Activated T-cell treated with anti-CD3 and anti-CD28 coated beads, Interleukin-2, amount 50 U/mL, for 48 hours (primary cell): Measurements from ENCODE around the gene RRP1.

ENCODE experiments used
- DNase-seq, 2 experiments: peaks; one replicate each; pipeline ENCODE4 v3.0.0-alpha.2; 2020

Gene RRP1

DNA sequence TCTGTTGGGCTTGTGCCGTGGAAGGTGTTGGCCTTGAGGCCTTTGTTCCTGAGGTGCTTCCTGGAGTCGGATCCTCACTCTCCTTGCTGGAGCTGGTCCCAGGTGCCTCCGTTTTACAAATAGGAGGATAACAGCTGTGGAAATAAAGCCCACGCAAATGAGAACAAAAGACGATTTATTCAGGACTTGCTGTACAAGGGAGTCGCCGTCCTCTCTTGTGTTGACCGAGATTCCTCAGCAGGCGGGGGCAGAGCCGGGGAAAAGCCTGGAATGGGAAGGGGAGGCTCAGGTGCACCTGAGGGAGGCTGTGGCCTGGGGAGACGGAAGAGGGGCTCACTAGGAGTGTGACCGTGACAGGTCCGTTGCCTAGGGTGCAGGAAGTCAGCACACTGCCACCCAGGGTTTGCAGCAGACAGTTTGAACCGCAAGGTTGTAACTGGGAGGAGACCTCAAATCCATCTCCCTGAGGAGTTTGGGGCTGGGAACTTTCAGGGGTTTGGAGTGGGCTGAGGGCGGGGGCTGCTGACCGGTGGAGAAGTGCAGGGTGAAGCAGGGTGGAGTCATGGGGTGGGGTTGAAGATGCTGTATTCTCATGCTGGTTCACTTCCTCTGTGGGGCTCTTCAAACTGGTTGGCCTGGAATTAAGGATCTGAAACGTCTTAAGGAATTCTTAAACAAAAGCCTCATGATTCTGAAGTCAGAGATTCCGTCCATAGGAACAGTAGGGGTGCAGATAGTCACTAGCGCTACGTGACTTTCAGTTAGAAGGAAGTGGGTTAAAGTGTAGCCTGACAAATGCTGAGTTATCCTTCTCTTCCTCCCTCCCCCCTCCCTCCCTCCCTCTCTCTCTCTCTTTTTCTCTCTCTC is 10.7 kb upstream of the RRP1 start:
- DNase-seq: peak in 1 of 2 experiments; percentile 31

- DNase-seq: no peak
Observed at GRCh38 chr21:43779660-43780059, 9.7 kb upstream of the RRP1 start.

DNA sequence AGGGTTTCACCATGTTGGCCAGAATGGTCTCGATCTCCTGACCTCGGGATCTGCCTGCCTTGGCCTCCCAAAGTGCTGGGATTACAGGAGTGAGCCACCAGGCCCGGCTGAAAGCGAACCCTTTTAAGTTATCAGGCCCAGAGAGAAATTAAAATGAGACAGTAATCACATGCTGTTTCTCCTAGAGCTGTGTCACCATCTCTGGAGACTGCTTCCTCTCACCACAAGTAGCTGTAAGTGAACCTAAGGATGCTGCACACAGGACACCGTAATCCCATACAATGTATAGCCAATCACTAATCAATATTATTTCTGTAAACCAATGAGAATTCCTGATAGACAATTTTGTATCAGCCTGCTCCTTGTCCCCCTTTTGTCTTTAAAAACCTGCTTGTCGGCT is 7.5 kb upstream of the RRP1 start:
- no peak for DNase-seq

DNA sequence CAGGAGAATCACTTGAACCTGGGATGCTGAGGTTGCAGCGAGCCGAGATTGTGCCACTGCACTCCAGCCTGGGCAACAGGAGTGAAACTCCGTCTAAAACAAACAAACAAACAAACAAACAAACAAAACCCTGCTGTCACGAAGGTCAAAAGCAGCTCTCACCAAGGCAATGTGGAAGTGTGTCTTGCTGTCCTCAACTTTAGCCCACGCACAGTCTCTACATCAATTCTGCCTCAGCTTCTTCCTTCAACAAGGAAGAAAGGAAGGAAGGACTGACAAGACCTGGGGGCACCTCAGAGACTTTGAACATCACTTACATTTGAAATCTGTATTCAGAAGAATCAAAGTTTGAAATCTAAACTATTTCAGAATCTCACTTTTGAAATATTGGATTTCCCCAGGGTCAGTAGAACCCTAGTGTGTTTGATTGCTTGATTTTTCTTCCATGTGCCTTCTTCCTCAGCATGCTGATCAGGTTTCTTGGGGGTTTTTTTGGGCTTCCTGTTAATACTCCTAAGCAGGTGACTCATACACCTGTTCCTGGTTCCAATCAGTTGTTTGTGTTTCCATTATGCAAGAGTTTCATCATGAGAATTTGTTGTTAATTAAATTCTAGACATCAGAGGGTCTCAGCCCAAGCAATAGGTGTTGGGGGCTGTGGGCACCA is 6.8 kb upstream of the RRP1 start:
- no peak for DNase-seq

DNA sequence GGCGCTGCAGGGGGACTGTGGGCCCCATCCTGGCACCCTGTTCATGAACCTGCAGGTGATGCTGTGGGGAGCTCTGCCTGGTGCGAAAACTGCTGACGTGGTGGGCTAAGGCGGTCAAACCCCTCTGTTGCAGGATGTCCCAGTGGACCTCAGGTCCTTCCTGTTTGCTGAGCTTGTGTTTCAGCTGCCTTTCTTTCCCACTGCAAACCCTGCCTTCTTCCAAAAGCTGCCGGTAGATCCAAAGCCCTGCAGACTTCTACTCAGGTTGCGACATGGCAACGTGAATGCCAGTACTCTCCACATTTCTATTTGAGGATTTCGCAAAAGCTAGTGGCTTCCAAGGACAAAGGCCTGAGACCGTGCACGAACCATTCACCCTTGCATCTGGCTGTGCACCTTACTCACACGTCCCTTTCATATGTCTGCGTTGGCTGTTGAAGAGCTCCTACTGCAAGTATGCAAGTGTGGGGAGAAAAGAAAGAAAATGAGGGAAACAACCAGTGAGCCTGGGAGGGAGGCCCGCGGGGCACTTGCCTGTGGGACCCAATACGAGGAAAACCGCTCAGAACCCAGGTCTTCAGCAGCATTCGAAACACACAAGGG is 6.2 kb upstream of the RRP1 start:
- DNase-seq: peak in 1 of 2 experiments; percentile 29

- no peak for DNase-seq
Observed at GRCh38 chr21:43785134-43785533, 4.2 kb upstream of the RRP1 start.

DNA sequence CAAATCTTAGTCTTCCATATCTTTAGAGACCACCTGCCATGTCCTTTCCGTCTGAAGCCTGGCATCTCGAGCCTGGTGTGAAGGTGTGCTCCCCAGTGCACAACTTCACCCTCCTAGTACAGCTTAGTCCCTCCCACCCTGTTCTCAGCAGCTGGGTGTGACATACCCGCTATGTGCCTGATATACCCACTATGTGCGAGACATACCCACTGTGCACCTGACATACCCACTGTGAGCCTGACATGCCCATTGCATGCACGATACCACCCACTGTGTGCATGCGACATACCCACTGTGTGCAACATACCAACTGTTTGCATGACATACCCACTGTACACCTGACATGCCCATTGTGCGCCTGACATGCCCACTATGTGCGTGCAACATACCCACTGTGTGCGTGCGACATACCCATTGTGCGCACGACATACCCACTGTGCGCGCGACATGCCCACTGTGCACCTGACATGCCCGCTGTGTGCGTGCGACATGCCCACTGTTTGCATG is 3.0 kb upstream of the RRP1 start:
- DNase-seq: no peak

DNA sequence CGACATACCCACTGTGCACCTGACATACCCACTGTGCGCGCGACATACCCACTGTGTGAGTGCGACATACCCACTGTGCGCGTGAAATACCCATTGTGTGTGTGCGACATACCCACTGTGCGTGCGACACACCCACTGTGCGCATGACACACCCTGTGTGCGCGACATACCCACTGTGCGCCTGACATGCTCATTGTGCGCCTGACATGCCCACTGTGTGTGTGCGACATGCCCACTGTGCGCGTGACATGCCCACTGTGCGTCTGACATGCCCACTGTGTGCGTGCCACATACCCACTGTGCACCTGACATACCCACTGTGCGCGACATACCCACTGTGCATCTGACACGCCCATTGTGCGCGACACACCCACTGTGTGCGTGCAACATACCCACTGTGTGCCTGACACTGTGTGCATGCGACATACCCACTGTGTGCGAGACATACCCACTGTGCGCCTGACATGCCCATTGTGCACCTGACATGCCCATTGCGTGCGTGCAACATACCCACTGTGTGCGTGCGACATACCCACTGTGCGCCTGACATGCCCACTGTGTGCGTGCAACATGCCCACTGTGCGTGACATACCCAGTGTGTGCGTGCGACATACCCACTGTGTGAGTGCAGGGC is 2.5 kb upstream of the RRP1 start:
- DNase-seq: no peak

DNA sequence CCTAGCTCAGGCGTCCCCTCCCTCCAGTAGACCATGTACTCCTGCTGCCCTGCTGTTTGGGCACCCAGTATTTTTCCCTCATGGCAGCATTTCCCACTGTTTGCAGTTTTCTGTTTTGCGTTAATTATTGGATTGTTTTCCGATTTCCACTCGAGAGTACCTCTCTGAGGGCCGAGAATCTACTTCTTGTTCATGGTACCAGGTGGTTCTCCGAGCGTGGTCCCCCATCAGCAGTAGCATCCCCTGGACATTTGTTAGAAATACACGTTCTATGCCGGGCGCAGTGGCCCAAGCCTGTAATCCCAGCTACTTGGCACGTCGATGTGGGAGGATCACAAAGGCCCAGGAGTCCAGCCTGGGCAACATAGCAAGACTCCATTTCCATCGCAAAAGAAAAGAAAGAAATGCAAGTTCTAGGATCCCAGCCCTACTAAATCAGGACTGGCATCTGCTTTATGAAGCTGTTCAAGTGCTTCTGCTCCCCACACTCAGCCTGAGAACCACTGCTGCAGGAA is 690 bp downstream of the RRP1 start:
- no peak for DNase-seq

DNA sequence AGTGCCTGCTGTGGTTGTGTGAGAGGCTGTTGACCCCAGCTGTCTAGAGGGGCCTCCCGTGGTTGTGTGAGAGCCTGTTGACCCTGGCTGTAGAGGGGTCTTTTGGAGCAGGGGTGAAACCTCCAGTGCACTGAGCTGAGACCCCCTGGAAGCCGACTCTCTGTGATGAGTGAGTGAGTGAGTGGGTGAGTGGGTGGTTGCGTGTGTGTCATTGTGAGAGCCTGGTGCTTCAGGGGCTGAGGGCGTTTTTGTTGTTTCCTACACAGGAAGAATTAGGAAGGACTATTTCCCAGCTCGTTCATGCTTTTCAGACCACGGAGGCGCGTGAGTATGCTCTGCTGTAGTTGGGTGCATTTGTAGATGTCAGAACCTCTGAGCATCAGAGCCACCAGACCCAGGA is 3.0 kb downstream of the RRP1 start:
- no peak for DNase-seq

DNA sequence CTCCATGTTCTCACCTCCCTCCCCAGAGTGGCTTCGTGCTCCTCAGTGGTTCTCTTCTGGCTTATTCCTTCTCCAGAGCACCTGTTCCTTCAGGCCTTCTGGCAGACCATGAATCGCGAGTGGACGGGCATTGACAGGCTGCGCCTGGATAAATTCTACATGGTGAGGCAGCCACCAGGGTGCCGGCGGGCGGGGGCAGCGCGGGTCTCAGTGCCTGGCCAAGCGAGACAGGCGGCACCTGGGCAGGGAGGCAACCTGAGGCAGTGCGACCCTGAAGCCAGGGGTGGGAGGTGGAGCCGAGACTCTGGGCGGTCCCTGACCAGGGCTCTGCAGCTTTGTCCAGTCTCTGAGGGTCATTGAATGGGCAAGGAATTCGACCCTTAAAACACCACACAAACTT is 3.9 kb downstream of the RRP1 start:
- DNase-seq: no peak

DNA sequence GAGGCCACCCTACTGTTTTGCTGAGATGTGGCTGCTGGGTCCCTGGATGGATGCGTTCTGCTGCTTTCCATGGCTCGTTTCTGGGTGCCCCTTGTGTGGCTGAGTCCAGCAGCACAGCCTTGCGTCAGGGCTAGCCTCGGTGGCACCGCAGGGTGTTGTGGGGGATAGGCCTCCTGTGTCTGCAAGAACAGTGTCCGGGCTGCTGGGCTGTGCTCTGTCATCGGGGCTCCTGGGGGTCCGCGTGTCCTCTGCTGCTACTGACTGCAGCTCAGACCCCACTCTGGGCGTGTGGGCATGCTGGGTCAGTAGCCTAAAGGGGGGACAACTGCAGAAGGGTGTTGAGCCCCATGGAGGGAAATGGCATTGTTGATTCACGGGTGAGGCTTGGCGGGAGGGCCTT is 4.9 kb downstream of the RRP1 start:
- DNase-seq: no peak

GRCh38 chr21:43794857-43795256 is 5.5 kb downstream of the RRP1 start:
- DNase-seq: no peak

DNA sequence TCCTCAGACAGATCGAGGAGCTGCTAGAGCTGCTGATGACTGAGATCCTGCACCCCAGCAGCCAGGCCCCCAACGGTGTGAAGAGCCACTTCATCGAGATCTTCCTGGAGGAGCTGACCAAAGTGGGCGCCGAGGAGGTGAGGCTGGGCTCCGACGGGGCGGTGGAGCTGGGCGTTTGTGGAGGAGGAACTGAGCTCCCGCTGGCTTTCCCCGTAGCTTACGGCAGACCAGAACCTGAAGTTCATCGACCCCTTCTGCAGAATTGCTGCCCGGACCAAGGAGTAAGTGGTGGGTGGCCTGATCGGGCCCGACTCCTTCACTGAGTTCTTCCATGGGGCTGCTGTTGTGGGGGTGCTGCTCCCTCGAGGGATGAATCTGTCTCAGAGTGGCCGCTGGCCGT is 8.0 kb downstream of the RRP1 start:
- DNase-seq: no peak

DNA sequence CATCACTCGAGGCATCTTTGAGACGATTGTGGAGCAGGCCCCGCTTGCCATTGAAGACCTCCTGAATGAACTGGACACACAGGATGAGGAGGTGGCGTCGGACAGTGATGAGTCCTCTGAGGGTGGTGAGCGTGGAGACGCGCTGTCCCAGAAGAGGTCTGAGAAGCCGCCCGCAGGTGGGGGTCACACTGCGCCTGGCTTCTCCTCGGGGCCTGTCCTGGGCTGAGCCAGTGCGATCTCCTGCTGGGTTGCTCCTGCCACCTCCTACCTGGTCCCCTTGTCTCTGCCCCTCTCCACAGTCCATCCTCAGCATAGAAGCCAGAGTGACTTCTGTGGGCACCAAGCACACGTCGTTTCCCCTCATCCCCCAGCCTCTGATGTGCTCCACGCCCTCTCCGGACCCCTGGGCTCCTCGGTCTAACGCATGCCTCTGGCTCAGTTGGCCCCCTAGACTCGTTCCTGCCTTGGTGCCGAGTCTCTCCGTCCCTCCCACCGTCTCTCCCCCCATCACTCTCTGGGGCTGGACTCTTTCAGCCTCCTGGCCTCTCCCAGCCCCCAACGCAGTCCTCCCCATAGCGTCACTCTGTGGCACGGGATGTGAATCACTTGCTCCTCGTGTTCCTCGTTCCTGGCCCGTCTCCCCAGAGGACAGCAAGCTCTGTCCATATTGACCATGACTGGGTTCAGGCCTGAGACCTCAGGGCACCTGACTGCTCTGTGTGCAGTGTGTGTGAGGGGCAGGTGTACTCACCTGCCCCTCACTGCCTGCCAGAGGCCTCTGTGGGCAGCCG is 8.7 kb downstream of the RRP1 start:
- DNase-seq: no peak

GRCh38 chr21:43799301-43799840 is 10.0 kb downstream of the RRP1 start:
- no peak for DNase-seq

DNA sequence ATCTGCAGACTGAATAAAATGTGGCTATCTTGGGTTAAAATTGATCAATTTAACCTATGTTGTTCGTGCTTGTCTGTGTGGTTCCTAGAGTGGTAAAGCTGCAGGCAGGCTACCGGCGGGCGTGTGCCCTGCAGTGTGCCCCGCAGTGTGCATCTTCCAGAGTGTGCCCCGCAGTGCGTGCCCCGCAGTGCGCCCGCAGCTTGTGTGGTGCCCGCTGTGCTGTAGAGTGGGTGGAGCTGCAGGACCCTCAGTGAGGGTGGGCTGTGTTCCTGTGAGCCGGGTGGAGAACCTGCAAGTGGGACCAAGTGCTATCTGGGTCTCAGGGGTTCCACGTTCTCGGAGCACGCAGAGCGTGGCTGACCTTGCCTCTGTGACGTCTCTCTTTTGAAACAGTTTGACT is 10.7 kb downstream of the RRP1 start:
- DNase-seq: no peak

DNA sequence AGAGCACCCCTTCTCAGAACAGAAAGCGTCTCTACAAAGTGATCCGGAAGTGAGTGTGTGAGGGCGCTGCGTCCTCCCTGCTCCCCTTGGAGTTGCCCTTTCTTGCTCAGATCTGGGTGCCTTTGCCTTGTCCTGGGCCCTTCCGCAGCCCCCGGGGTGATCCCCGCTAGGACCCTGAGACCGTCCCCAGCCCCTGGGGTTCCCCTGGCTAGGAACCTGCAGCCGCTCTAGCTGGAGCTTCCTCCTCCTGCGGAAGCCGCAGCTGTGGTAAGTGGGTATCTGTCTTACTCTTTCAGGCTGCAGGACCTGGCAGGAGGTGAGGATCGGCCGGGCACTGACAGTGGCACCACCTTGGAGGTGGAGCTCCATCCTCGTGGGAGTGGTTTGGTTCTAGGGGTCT is 11.2 kb downstream of the RRP1 start:
- no peak for DNase-seq

DNA sequence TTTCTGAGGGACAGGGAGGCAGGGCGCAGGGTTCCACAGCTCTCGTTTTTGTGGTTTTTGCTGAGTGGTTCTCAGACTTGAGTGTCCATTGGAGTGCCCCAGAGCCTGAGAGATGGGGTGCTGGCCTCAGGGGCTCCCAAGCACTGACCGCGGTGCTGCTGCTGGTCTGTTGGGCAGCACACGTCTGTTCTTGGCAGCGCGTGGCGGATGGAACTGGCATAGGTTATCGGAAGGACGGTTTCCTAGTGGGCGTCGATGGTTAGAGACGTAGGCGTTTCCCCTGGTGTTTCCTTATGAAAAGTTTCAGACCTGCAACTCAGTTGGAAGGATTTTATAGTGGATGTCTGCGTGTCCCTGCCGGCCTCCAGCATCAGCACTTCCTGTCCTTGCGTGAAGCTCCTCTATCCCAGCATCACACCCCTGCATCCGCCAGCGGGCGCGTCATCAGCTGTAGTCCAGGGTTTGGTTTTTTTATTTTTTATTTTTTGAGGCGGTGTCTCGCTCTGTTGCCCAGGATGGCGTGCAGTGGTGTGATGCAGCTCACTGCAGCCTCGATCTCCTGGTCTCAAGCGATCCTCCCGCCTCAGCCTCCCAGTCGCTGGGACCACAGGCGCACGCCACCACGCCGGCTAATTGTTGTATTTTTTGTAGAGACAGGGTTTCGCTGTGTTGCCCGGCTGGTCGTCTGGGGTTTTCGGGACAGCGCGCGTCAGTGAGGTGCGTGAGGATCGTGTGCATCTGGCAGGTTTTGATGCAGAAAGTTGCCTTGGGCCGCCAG is 11.8 kb downstream of the RRP1 start:
- DNase-seq: no peak

DNA sequence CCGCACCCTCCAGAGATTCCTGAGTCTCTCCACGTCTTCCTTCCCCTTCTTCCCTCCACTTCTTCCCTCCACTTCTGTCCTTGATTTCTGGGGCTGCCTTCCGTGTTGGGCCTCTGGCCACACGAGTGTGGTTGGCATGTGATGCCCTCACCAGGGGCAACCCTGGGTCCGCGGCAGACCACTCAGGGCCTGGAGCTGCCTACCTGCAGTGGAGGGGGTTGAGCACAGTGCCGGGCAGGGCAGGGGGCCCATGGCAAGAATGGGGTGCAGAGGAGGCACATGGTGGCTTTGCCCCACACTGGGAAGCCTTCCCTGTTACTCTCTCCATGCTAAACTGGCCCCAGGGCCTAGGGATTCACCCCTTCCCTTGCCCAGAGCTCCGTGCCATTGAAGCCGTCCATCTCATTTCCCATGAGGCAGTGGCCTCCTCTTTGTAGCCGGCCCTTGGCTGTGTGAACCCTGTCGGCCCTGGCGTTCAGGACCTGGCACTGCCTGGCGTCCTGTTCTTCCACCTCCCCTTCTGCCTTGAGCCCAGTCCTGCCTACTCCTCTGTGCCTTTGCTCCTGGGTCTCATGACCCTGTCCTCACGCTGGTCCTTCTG is 13.4 kb downstream of the RRP1 start:
- no peak for DNase-seq
